Upper lobe of left lung (tissue), 4 donors: ENCODE measurements around the gene IFI27.

Experiments
- CTCF ChIP-seq, 6 experiments: fragments of 450-650 bp in 4 of 6; fragments of 200-600 bp in 2 of 6; sonication (generic) in 2 of 6; IDR thresholded peaks; one replicate each; pipeline ENCODE4 v1.5.1; 2016 to 2019; ENCODE audit warnings: antibody characterized with exemption in 6 of 6
- POLR2A ChIP-seq, 4 donors: fragments of 450-650 bp; IDR thresholded peaks; one replicate each; pipeline ENCODE4 v1.5.1; 2016 to 2017; ENCODE audit warnings: antibody characterized with exemption in 4 of 4, mild to moderate bottlenecking in 2 of 4
- POLR2AphosphoS5 ChIP-seq, 2 donors: sonication (generic); formaldehyde crosslinking; IDR thresholded peaks; one replicate each; pipeline ENCODE4 v1.5.1; 2017; ENCODE audit warnings: antibody characterized with exemption in 2 of 2

DNA sequence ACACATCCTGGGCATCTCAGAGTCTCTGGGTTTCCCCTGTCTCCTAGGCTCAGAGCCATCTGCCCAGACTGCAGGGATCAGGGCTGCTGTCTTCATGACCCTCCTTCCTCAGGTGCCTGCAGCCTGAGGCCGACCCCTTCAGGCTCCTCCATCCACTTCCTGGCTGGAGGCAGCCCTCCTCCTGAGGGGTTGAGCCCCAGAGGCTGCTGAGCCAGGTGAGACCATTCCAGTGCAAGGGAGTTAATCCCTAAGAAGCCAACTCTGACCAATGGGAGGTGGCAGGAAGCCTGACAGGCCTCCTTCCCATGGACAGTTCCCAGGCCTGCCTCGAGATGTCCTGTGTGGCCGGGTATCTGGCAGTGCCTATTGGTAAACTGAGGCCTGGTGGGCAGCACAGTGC, 55.2 kb downstream of the IFI27 start:
- TF ChIP-seq CTCF (IDR thresholded peaks at IDR 0.05): no peak
- no peak for TF ChIP-seq POLR2AphosphoS5 (IDR thresholded peaks at IDR 0.05)
- TF ChIP-seq POLR2A (IDR thresholded peaks at IDR 0.05): no peak
